Superior temporal gyrus (tissue), 1 donor: ENCODE data around the gene CFAP410.

ENCODE experiments used
- DNase-seq: peaks from one replicate; pipeline ENCODE4 v3.0.0-alpha.2; 2016; ENCODE audit errors: extremely low spot score

CFAP410 gene

DNA sequence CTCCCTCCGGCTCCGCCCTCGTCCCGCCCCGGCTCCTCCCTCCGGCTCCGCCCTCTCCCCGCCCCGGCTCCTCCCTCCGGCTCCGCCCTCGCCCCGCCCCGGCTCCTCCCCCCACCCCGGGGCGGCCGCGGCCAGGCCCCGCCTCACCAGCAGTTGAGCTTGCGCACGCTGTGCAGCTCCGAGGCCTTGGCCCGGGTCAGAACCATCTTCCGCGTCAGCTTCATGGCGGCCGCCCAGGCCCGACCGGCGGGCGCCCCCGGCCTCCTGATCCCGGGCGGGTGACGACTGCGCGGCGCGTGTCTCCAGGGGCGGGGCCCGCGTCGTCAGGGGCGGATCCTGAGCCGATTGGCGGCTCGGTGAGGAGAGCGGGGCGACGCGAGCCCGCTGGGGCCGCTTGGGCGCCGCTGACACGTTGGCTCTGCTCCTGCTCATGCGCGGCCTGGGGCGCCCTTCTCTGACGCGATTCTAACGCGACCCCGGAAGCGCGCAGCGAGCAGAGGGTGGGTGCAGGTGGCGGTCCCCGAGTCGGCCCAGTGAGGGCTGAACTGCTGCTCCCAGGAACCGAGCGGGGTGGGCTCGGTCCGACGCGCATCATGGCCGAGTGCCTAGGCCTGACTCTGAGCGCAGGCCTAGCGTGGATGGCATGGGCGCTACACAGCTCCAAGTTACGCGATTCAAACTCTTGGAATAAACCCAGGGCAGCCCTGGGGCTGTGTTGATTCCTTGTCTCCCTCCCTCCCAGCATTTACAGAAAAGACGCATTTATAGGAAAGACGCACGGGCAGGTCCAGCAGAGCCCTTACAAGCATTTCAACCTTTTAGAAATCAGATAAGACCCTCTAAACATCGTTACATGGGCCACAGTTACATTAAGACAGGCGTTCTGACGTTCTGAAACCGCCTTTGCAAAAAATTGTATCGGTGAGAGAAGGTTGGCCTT is at the start of gene CFAP410:
CFAP410 (minus strand) TSS at position 420 of the 940 bp plus-strand sequence; CDS start at position 224, 196 bp downstream.
- DNase-seq: peak; percentile 93

DNA sequence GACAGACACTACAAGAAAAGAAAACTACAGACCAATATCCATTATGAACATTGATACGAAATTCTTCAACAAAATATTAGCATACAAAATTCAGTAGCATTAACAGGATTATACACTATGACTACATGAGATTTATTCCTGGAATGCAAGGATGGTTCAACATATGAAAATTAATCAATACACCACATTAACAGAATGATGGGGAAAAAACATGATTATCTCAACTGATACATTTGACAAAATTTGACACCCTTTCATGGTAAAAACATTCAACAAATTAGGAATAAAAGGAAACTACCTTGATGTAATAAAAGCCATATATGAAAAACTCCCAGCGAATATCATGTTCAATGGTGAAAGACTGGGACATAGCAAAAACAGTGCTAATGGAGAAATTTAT is 45.8 kb upstream of the CFAP410 start:
- DNase-seq: no peak

DNA sequence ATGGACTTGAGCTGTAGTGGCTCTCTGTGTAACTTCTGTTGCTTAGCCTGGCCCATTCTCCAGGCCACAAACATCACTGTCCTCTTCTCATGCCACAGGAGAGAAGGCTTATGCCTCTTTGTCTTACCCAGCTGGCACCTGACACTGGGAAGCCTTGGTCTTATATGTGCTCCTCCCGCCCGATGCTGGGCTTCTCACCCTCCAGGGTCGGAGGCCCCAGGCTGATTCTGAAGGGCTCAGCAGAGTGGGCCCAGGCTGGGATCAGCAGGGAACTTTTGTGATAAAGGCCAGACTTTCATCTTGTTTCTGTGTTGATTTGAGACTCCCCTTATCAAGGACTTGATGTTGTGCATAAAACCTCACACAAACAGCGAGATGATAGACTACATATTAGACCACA is 44.0 kb upstream of the CFAP410 start:
- DNase-seq: no peak

DNA sequence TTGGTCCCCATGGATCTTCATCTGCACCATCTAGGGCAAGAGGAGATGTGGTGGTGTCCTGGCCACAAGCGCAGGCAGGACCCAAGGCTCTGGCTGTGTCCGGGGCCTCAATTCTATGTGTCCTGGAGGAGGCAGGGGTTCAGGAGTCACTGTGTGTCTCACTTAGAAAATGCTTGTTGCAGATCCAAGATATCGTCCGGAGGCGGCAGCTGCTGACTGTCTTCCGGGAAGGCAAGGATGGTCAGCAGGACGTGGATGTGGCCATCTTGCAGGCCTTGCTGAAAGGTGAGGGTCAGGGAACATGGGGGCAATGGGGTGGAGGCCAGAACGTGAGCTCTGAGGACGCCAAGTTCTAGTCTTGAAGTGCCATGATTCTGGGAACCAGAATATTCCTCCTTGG is 43.3 kb upstream of the CFAP410 start:
- no peak for DNase-seq

DNA sequence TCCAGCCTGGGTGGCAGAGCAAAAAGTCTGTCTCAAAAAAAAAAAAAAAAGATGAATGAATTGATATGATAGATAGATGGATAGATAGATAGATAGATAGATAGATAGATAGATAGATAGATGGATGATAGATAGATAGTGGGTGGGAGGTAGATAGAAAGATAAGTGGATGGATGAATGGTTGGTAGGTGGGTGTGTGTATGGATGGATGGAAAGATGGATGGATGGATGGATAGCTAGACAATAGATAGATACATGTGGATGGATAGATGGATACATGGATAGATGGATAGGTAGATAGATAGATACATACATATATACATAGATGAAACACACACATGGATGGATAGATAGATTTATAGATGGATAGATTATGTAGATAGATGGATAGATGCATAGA is 42.7 kb upstream of the CFAP410 start:
- DNase-seq: no peak

DNA sequence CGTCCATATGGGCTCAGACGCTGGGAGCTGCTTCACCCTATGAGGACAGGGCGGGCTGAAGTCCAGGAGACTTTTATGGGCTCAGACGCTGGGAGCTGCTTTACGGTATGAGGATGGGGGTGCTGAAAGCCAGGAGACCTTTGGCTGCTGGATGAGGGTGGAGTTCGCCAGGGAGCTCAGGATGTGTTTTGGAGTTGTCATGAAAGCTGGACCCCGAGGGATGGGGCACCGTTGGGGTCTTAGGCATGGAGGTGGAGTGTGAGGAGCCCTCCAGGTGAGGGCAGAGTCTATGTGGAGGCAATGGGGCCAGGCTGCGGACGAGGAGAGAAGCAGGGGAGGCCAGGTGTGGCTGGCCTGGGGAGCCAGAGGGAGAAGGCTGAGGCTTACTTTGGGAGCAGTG is 41.7 kb upstream of the CFAP410 start:
- no peak for DNase-seq

DNA sequence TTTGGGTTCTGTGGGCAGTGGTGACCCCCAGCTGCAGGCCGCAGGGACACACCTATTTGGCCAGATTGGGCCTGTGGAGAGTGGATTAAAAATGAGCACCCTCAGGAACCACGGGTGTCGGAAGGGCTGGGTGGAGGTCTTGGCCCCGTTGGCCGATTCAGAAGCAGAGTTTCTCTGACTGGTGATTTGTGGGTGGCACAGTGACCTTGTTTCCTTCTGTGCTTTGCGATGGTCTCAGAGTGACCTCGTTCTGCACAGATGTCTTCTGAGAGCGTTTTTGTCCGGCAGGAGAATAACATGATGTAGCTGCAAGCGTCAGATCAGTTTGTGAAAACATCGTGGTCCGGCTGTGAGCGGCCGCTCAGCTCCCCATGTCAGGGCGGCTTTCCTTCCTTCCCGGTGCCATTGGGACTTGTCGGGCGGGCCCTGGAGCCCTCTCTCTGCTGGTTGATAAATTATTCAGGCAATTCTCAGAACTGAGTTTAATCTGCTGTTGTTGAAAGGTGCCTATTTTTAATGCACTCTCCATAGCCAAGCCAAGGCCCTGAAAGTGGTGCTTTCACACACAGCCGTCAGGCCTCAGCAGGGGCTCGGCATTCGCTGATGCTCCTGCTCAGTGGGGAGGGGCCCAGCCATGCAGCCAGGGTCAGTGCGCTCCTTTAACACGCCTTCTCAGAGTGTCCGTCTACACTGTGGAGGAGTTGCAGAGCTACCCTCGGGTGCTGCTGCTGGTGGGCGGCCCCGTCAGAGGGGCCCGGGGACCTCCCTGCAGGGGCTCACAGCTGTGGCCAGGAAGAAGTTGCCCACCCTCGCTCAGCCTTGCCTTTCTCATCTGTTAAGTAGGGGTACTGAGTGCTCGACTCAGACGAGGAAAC is 41.0 kb upstream of the CFAP410 start:
- DNase-seq: no peak

DNA sequence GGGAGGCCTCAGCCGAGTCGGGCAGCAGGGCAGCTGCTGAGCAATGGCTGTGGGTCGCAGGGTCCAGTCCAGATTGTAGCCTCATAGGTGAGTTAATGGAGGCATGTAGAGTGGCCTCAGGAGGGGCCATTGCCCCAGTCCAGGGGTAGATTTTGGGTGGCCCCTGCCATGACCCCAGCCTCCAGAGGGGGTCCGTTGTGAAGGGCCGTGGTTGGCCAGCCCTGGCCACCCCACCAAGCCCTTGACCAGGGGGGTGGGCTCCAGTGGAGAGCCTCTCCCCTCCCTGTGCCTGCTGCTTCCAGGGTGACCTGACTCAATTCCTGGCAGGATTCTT is 40.3 kb upstream of the CFAP410 start:
- no peak for DNase-seq

DNA sequence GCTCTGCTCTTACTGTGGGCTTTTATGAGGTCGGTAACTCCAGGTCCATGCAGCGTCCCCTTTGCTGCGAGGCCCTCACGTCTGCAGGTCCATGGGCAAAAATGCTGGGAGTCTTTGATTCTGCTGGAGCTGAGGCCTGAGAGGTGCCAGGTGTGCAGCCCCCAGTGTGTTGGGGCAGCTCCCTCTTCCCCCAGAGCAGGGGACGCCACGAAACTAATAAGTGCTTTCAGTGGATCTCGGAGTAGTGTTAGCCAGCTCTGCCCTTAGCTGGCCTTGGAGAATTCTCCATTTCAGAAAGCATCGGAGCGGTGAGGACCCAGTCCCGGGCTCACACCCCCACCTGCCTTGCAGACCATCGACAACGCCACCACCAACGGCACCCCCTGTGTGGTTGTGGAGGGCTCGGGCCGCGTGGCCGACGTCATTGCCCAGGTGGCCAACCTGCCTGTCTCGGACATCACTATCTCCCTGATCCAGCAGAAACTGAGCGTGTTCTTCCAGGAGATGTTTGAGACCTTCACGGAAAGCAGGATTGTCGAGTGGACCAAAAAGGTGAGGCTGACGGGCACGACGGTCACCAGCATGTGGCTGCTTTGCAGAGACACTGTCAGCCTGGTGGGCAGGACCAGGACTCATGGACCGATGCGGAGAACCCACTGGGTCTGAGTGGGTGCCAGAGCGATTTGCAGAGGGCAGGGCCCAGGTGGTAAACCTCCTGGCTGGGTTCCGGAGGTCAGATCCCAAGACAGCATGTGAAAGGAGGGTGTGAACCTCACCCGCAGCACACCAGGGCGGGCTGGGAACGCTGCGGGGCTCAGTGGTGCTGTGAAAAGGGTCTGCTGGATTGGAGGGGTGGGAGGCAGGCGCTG is 39.7 kb upstream of the CFAP410 start:
- DNase-seq: no peak

DNA sequence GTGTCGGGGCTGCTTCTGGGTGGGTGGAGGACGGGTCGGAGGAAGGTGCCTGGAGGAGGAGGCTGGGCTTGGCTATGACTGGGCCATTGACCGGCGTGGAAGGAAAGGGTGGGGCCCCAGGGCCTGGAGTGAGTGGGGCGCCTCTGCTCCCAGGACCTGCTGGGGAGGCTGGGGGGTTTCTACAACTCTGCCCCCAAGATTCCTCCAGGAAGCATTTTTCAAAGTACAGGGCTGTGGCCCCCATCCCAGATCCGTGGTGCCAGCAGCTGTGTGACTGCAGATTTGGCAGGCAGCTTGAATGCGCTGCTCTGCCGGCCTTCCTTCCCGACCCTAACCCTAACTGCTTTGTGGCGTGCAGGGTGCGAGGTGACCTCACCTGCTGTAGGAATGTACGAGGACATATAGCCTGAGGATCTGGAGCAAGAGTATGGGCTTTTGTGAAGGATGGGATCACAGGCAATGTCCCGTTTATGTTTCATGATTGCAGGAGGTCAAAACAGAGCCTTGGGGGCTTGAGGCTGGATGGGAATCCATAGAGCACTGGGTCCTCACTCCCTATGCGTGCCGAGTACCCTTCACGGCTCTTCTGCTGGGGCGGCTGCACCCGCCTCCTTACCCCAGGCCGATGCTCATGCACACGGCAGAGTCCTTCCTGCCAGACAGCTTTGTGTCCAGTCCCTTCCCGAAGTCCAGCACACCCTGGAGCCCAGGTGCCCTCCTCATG is 38.9 kb upstream of the CFAP410 start:
- no peak for DNase-seq

DNA sequence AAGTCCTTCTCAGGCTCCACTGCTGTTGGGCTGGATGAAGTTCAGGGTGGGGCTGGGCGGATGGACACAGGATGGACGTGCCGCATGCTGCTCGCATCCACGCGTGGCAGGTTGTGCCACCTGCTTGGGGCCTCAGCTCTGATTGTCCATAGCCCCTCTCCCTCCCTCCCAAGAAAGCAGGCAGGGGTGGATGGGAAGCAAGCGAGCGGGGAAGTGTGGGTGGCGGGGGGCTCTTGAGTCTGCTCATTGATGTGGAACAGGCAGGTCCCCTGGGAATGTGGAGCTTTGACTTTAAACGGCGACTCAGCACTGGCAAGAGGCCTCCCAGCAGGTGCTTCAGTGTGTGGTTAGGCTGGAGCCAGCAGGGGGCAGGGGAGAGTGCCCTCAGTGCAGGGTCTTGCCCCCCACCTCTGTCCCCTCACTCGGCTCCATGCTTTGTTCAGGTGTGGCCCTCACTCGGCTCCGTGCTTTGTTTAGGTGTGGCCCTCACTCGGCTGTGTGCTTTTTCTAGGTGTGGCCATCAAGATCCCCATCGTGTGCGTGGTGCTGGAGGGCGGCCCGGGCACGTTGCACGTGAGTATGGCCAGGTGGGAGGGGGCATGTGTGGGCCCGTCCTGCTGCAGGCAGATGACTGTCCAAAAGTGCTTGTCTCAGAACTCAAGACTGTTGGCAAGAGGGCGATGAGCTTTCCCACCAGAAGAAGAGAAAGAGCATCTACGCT is 38.2 kb upstream of the CFAP410 start:
- no peak for DNase-seq

DNA sequence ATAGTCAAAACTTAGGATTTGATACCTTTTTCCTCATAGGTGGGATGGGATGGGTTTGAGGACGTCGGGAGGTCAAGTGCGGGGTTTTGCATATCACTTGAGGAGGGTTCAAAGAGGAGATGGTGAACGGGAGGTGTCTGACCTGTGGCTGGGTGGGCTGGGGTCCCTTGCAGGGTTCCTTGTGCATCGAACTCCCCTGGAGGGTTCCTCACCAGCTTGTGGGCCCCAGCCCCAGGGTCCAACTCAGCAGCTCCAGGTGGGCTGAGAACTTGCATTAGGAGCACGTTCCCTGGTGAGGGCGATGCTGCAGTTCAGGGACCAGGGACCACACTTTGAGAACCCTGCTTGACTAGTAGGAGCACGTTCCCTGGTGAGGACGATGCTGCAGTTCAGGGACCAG is 37.4 kb upstream of the CFAP410 start:
- DNase-seq: no peak

DNA sequence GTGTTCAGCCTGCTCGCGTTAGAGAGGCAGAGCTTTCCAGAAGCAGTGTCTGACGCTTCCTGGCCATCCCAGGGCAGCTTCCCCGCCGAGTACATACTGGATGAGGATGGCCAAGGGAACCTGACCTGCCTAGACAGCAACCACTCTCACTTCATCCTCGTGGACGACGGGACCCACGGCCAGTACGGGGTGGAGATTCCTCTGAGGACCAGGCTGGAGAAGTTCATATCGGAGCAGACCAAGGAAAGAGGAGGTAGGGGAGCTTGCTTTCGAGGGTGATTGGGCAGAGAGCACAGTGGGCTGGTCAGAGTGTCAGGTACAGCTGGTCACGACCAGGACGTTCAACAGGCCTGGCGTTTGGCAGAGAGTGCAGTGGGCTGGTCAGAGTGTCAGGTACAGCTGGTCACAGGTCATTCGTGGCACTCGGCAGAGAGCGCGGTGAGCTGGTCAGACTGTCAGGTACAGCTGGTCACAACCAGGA is 36.6 kb upstream of the CFAP410 start:
- no peak for DNase-seq

DNA sequence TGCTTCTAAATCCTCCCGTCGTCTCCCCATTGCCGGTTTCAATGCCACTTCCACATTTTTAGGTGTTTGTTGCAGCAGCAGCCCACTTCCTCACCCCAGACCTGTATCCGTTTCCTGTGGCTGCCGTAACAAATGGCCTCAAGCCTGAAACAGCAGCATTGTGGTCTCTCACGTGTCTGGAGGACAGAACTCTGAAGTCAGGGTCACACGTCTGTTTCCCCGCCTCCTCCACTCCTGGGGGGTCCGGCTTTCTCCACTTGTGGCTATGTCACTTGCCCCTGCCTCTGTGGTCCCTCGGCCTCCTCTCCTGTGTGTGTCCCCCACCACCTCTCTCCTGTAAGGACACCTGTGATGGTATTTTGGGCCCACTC is 36.1 kb upstream of the CFAP410 start:
- DNase-seq: no peak

DNA sequence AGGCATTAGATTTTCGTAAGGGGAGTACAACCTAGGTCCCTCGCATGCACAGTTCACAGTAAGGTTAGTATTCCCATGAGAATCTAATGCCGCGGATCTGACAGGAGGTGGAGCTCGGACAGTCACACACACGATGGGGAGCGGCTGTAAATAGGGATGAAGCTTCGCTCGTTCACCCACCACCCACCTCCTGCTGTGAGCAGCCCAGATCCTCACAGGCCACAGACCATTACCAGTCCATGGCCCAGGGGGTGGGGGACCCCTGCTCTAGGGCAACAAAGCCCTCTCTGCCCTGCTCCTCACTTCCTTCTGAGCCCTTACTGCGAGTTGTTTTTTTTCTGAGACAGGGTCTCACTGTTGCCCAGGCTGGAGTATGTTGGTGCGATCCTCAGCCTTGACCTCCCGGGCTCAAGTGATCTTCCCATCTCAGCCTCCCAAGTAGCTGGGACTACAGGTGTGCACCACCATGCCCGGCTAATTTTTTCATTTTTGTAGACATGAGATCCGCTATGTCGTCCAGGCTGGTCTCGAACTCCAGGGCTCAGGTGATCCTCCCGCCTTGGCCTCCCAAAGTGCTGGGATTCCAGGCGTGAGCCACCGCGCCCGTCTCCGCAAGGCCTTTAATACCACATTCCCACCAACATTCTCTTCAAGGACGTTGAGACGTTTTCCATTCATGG is 35.6 kb upstream of the CFAP410 start:
- DNase-seq: no peak

DNA sequence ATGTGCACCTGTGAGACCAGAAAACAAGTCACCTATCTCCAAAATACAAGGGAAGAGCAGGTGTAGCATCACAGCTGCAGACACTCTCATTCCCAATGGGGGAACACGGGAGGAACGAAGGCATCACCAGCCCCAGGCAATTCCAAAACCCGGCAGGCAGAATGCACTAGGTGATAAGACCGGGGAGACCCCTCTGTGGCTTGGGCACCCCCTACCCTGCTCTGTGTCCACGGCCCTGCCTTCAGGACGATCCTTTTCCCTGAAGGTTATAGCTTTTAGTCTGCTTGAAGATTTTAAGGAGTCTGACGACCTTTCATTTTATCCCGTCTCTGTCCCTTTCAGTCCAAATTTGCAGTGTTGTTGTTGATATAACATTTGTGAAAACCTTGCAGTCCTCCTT is 33.4 kb upstream of the CFAP410 start:
- no peak for DNase-seq

DNA sequence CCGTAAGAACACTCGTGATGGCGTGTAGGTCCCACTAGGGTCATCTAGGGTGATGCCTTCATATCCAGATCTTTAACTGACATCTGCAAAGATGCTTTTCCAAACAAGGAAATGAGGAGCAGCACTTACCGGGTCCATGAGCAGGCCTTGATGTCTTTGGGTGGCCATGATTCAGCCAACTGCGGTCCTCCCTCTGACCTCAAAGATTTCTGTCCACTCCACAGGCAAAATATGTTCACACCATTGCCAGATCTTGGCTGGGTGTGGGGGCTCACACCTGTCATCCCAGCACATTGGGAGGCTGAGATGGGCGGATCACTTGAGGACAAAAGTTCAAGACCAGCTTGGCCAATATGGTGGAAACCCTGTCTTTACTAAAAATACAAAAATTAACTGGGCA is 32.4 kb upstream of the CFAP410 start:
- no peak for DNase-seq

DNA sequence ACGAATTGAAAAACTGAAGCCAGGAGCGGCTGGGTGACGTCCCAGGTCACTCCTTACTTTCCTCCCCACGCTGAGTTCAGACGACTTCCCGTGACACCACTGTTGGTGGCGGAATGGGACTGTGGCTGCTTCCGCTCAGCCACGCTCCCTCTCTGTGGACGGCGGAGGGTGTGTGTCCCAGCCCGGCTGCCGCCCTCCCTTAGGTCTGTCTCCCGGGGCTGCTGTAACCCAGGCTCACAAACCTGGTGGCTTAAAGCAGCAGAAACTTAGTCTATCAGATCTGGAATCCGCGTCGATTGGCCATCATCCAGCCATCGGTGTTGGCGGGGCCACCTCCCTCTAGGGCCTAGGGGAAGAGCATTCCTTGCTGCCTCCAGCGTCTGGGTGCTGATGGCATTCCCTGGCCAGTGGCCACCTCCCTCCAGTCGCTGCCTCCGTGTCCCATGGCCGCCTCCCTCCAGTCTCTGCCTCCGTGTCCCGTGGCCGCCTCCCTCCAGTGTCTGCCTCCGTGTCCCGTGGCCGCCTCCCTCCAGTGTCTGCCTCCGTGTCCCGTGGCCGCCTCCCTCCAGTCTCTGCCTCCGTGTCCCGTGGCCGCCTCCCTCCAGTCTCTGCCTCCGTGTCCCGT is 31.7 kb upstream of the CFAP410 start:
- no peak for DNase-seq

DNA sequence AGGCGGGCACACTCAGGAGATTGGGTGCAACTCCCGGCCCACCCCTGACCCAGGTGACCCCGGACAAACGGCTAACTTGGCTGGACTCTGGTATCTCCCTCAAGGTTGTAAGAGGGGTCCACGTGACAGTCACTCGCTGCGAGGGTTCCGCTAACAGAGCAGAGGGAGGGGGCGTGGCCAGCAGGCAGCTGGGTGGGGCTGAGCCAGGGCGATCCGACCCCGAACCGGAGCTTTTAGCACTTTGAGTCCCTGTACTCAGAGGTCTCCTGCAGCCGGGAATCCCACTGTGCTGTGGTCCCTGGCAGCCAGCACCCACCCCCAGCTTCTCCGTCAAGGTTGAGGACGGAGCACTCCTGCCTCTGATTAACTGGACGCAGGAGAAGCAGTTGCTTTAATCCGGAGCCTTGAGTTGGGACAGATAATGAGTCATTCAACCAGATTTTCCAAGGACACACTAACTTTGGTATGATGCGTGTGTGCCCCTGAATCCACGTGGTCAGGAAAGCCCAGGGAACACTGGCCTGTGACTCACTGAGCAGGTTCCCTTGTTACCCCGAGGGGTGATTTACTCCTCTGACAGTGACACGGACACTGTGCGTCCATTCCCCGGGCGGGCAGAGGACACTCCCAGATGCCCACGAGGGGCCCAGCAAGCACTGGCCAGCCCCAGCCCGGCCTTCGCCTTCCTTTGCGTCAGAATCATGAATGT is 31.0 kb upstream of the CFAP410 start:
- DNase-seq: no peak
